Dendritic cell treated with granulocyte-macrophage colony-stimulating factor and Interleukin-4, amounts not matched to agents 40 ng/mL and 50 ng/mL, for 4 days (primary cell): ENCODE results near the gene CTXN2.

ENCODE experiments used
- H3K27ac Mint-ChIP-seq: one replicate; pipeline ENCODE4 v1.8.0; 2022; ENCODE audit warnings: mild to moderate bottlenecking, mixed read lengths
- H3K27me3 Mint-ChIP-seq: one replicate; pipeline ENCODE4 v1.8.0; 2022; ENCODE audit warnings: mild to moderate bottlenecking, mixed read lengths
- H3K36me3 Mint-ChIP-seq: one replicate; pipeline ENCODE4 v1.8.0; 2022; ENCODE audit warnings: low read depth, mixed read lengths
- H3K4me1 Mint-ChIP-seq: one replicate; pipeline ENCODE4 v1.8.0; 2022; ENCODE audit warnings: low read depth, mixed read lengths
- H3K4me3 Mint-ChIP-seq: one replicate; pipeline ENCODE4 v1.8.0; 2022; ENCODE audit warnings: mild to moderate bottlenecking, moderate library complexity, mixed read lengths
- H3K9me3 Mint-ChIP-seq: one replicate; pipeline ENCODE4 v1.8.0; 2022; ENCODE audit warnings: mixed read lengths
- intact Hi-C: fragments of 100-400 bp; cut with micrococcal nuclease; formaldehyde crosslinking; loops from one replicate; pipeline ENCODE4 v1.15.0; 2022

CTXN2 gene

GRCh38 chr15:48178648-48178931 is 12.9 kb upstream of the CTXN2 start:
- Mint-ChIP-seq H3K27me3 (peaks cover 21% of the 10 kb centered on the region), H3K9me3 (no peaks in the 10 kb centered on the region), H3K4me3 (no peak overlapping the region), H3K4me1 (no peaks in the 10 kb centered on the region), H3K27ac (no peak overlapping the region), H3K36me3 (no peaks in the 10 kb centered on the region)
- intact Hi-C loops: no loop called here

GRCh38 chr15:48182749-48183148 is 8.7 kb upstream of the CTXN2 start:
- Mint-ChIP-seq H3K4me3 (no peak overlapping the region), H3K9me3 (no peaks in the 10 kb centered on the region), H3K27ac (no peak overlapping the region), H3K4me1 (no peaks in the 10 kb centered on the region), H3K36me3 (no peaks in the 10 kb centered on the region), H3K27me3 (peaks cover 16% of the 10 kb centered on the region)
- intact Hi-C loops: no loop called here

- Mint-ChIP-seq H3K36me3 (no peaks in the 10 kb centered on the region), H3K27me3 (peaks cover 4% of the 10 kb centered on the region), H3K9me3 (no peaks in the 10 kb centered on the region), H3K4me1 (no peaks in the 10 kb centered on the region), H3K27ac (no peak overlapping the region), H3K4me3 (no peak overlapping the region)
- intact Hi-C loops: no loop called here
Observed at GRCh38 chr15:48185529-48185928, 5.9 kb upstream of the CTXN2 start.

- Mint-ChIP-seq H3K36me3 (no peaks in the 10 kb centered on the region), H3K4me3 (no peak overlapping the region), H3K9me3 (no peaks in the 10 kb centered on the region), H3K27ac (no peak overlapping the region), H3K27me3 (peaks cover 6% of the 10 kb centered on the region), H3K4me1 (peaks cover 7% of the 10 kb centered on the region)
- intact Hi-C loops: no loop called here
Observed at GRCh38 chr15:48186271-48186670, 5.2 kb upstream of the CTXN2 start.

GRCh38 chr15:48190932-48191573 is 412 bp upstream of the CTXN2 start:
- no peak overlapping the region for H3K4me3 Mint-ChIP-seq
- H3K27ac Mint-ChIP-seq: no peak overlapping the region
- H3K27me3 Mint-ChIP-seq: peaks cover 14% of the 10 kb centered on the region
- intact Hi-C loops: loop anchor here (10.0 kb wide), 1 partner anchor 56 kb away; no protein-coding TSS in a partner anchor
- H3K36me3 Mint-ChIP-seq: no peaks in the 10 kb centered on the region
- H3K4me1 Mint-ChIP-seq: peaks cover 11% of the 10 kb centered on the region
- H3K9me3 Mint-ChIP-seq: no peaks in the 10 kb centered on the region

- no peaks in the 10 kb centered on the region for H3K36me3 Mint-ChIP-seq
- H3K27ac Mint-ChIP-seq: no peak overlapping the region
- no peak overlapping the region for H3K4me3 Mint-ChIP-seq
- intact Hi-C loops: no loop called here
- no peaks in the 10 kb centered on the region for H3K4me1 Mint-ChIP-seq
- H3K9me3 Mint-ChIP-seq: no peaks in the 10 kb centered on the region
- peaks cover 3% of the 10 kb centered on the region for H3K27me3 Mint-ChIP-seq
Observed at GRCh38 chr15:48202068-48202467, 10.6 kb downstream of the CTXN2 start.

GRCh38 chr15:48205981-48206380 is 14.5 kb downstream of the CTXN2 start, which contains the start of gene SLC12A1:
Gene SLC12A1 (plus strand): TSS chr15:48206302. CDS start chr15:48207720, 1,418 bp downstream.
- no peak within 1 kb of the TSS for H3K4me3 Mint-ChIP-seq
- intact Hi-C loops: no loop called here

GRCh38 chr15:48221261-48221660 is 29.8 kb downstream of the CTXN2 start:
- Mint-ChIP-seq H3K4me1 (no peaks in the 10 kb centered on the region), H3K27ac (no peak overlapping the region), H3K27me3 (peaks cover 1% of the 10 kb centered on the region), H3K4me3 (no peak overlapping the region), H3K36me3 (no peaks in the 10 kb centered on the region), H3K9me3 (no peaks in the 10 kb centered on the region)
- intact Hi-C loops: no loop called here

More at GRCh38 chr15:48205981-48206380, 14.5 kb downstream of the CTXN2 start, which contains the start of gene SLC12A1:
- no peak within 1 kb of the TSS for H3K27ac Mint-ChIP-seq
- H3K4me1 Mint-ChIP-seq: no peaks in the 10 kb centered on the region
- H3K9me3 Mint-ChIP-seq: no peaks in the 10 kb centered on the region
- no peaks in the 10 kb centered on the region for H3K27me3 Mint-ChIP-seq
- H3K36me3 Mint-ChIP-seq: no peaks in the 10 kb centered on the region

GRCh38 chr15:48221885-48222284 is 30.4 kb downstream of the CTXN2 start:
- no peaks in the 10 kb centered on the region for H3K36me3 Mint-ChIP-seq
- peaks cover 1% of the 10 kb centered on the region for H3K27me3 Mint-ChIP-seq
- intact Hi-C loops: no loop called here
- no peaks in the 10 kb centered on the region for H3K9me3 Mint-ChIP-seq
- H3K27ac Mint-ChIP-seq: no peak overlapping the region
- H3K4me1 Mint-ChIP-seq: no peaks in the 10 kb centered on the region
- H3K4me3 Mint-ChIP-seq: no peak overlapping the region

GRCh38 chr15:48222627-48223026 is 31.2 kb downstream of the CTXN2 start:
- H3K4me3 Mint-ChIP-seq: no peak overlapping the region
- H3K27me3 Mint-ChIP-seq: peaks cover 1% of the 10 kb centered on the region
- no peaks in the 10 kb centered on the region for H3K36me3 Mint-ChIP-seq
- H3K4me1 Mint-ChIP-seq: no peaks in the 10 kb centered on the region
- no peak overlapping the region for H3K27ac Mint-ChIP-seq
- H3K9me3 Mint-ChIP-seq: no peaks in the 10 kb centered on the region
- intact Hi-C loops: no loop called here

- intact Hi-C loops: no loop called here
- no peak overlapping the region for H3K4me3 Mint-ChIP-seq
- no peak overlapping the region for H3K27ac Mint-ChIP-seq
- no peaks in the 10 kb centered on the region for H3K4me1 Mint-ChIP-seq
- H3K27me3 Mint-ChIP-seq: no peaks in the 10 kb centered on the region
- H3K9me3 Mint-ChIP-seq: no peaks in the 10 kb centered on the region
- H3K36me3 Mint-ChIP-seq: no peaks in the 10 kb centered on the region
Observed at GRCh38 chr15:48225771-48226170, 34.3 kb downstream of the CTXN2 start.

- Mint-ChIP-seq H3K9me3 (no peaks in the 10 kb centered on the region), H3K36me3 (no peaks in the 10 kb centered on the region), H3K27ac (no peak overlapping the region), H3K27me3 (no peaks in the 10 kb centered on the region), H3K4me1 (no peaks in the 10 kb centered on the region), H3K4me3 (no peak overlapping the region)
- intact Hi-C loops: no loop called here
Observed at GRCh38 chr15:48230498-48230897, 39.0 kb downstream of the CTXN2 start.

- Mint-ChIP-seq H3K27me3 (peaks cover 2% of the 10 kb centered on the region), H3K36me3 (no peaks in the 10 kb centered on the region), H3K4me1 (no peaks in the 10 kb centered on the region), H3K4me3 (no peak overlapping the region), H3K9me3 (no peaks in the 10 kb centered on the region), H3K27ac (no peak overlapping the region)
- intact Hi-C loops: no loop called here
Observed at GRCh38 chr15:48233246-48233645, 41.8 kb downstream of the CTXN2 start.

GRCh38 chr15:48239334-48239733 is 47.9 kb downstream of the CTXN2 start:
- Mint-ChIP-seq H3K36me3 (no peaks in the 10 kb centered on the region), H3K4me3 (no peak overlapping the region), H3K27me3 (peaks cover 2% of the 10 kb centered on the region), H3K9me3 (no peaks in the 10 kb centered on the region), H3K27ac (no peak overlapping the region), H3K4me1 (no peaks in the 10 kb centered on the region)
- intact Hi-C loops: no loop called here

GRCh38 chr15:48242015-48242414 is 50.5 kb downstream of the CTXN2 start:
- Mint-ChIP-seq H3K4me1 (no peaks in the 10 kb centered on the region), H3K36me3 (no peaks in the 10 kb centered on the region), H3K27me3 (peaks cover 2% of the 10 kb centered on the region), H3K4me3 (no peak overlapping the region), H3K9me3 (no peaks in the 10 kb centered on the region), H3K27ac (no peak overlapping the region)
- intact Hi-C loops: no loop called here
